CD14-positive monocyte (primary cell): ENCODE results near the gene GPR3. TPM values are rescaled to one million over a fixed set of nuclear protein-coding genes. Genes with fewer than 3 reads are reported as not detected.
A peak's percentile ranks its signal among the peaks of the same experiment; 100 is the strongest.

ENCODE experiments used
- DNase-seq, 3 donors: peaks; one replicate each; pipeline ENCODE4 v3.0.0-alpha.2; 2011 to 2022
- H2AFZ ChIP-seq: 2 replicates; pipeline ENCODE4 v1.6.0; 2012; ENCODE audit warnings: mild to moderate bottlenecking, low read depth, low read length, inconsistent platforms; ENCODE audit not compliant: insufficient read depth, poor library complexity, severe bottlenecking
- H3K27ac ChIP-seq, 2 donors: 1 replicate in 1 of 2; 2 replicates in 1 of 2; pipeline ENCODE4 v1.5.1; 2012 to 2013; ENCODE audit warnings: low read length in 2 of 2, control low read depth in 1 of 2, inconsistent platforms in 1 of 2, low read depth in 1 of 2, mild to moderate bottlenecking in 1 of 2
- H3K27me3 ChIP-seq, 2 donors: one replicate each; pipeline versions ENCODE4 v1.6.0 to v1.6.1; 2011 to 2013; ENCODE audit warnings: low read length in 2 of 2; ENCODE audit not compliant: control insufficient read depth in 2 of 2, insufficient read depth in 2 of 2
- H3K36me3 ChIP-seq, 2 donors: replicated peaks in 1 of 2; 1 replicate in 1 of 2; 2 replicates in 1 of 2; pipeline versions ENCODE4 v1.5.1 to v1.6.1; 2012 to 2013; ENCODE audit warnings: low read length in 2 of 2, control low read depth in 1 of 2, inconsistent platforms in 1 of 2, mild to moderate bottlenecking in 1 of 2; ENCODE audit not compliant: insufficient read depth in 2 of 2, control insufficient read depth in 1 of 2
- H3K4me1 ChIP-seq, 2 donors: 1 replicate in 1 of 2; 2 replicates in 1 of 2; pipeline versions ENCODE4 v1.5.1 to v1.6.1; 2012 to 2013; ENCODE audit warnings: low read length in 2 of 2, control low read depth in 1 of 2, inconsistent platforms in 1 of 2, mild to moderate bottlenecking in 1 of 2, moderate library complexity in 1 of 2; ENCODE audit not compliant: insufficient read depth in 2 of 2, control insufficient read depth in 1 of 2
- H3K4me2 ChIP-seq: replicated peaks from 2 replicates; pipeline ENCODE3; 2012; ENCODE audit warnings: low read length, moderate library complexity, mild to moderate bottlenecking; ENCODE audit not compliant: poor library complexity, severe bottlenecking; ENCODE audit errors: extremely low read depth
- H3K4me3 ChIP-seq, 3 experiments: fragments of 200-600 bp in 1 of 3; sonication (generic) in 1 of 3; replicated peaks in 1 of 3; 1 replicate in 2 of 3; 2 replicates in 1 of 3; pipeline ENCODE4 v1.5.1; 2011 to 2013; ENCODE audit warnings: low read length in 3 of 3, mild to moderate bottlenecking in 3 of 3, control low read depth in 2 of 3, low read depth in 2 of 3, inconsistent platforms in 1 of 3, moderate library complexity in 1 of 3
- H3K79me2 ChIP-seq: 2 replicates; pipeline ENCODE4 v1.6.0; 2012; ENCODE audit warnings: mild to moderate bottlenecking, control low read depth, inconsistent platforms, low read length, moderate library complexity; ENCODE audit not compliant: insufficient read depth
- H3K9ac ChIP-seq: 2 replicates; pipeline ENCODE4 v1.6.0; 2017; ENCODE audit warnings: low read length, mild to moderate bottlenecking; ENCODE audit not compliant: insufficient read depth, poor library complexity, severe bottlenecking
- H3K9me3 ChIP-seq, 2 donors: replicated peaks in 1 of 2; 1 replicate in 1 of 2; 2 replicates in 1 of 2; pipeline versions ENCODE4 v1.5.1 to v1.6.1; 2012 to 2013; ENCODE audit warnings: low read length in 2 of 2, control low read depth in 1 of 2; ENCODE audit not compliant: control insufficient read depth in 1 of 2, insufficient read depth in 1 of 2
- H4K20me1 ChIP-seq: 2 replicates; pipeline ENCODE4 v1.6.0; 2012; ENCODE audit warnings: mild to moderate bottlenecking, low read length, control low read depth, moderate library complexity; ENCODE audit not compliant: insufficient read depth
- H3K27ac Mint-ChIP-seq, 7 donors: one replicate each; pipeline ENCODE4 v1.8.0; 2020; ENCODE audit warnings: mild to moderate bottlenecking in 7 of 7, mixed read lengths in 7 of 7, moderate library complexity in 6 of 7, inconsistent platforms in 2 of 7
- H3K27me3 Mint-ChIP-seq, 3 donors: one replicate each; pipeline ENCODE4 v1.8.0; 2021 to 2022; ENCODE audit warnings: low read depth in 3 of 3, mild to moderate bottlenecking in 3 of 3, mixed read lengths in 3 of 3, moderate library complexity in 3 of 3, inconsistent platforms in 1 of 3
- H3K36me3 Mint-ChIP-seq, 2 donors: one replicate each; pipeline ENCODE4 v1.8.0; 2020; ENCODE audit warnings: mixed read lengths in 2 of 2, inconsistent platforms in 1 of 2, mild to moderate bottlenecking in 1 of 2
- H3K4me1 Mint-ChIP-seq: one replicate; pipeline ENCODE4 v1.8.0; 2020; ENCODE audit warnings: mild to moderate bottlenecking, mixed read lengths
- H3K4me3 Mint-ChIP-seq, 2 donors: one replicate each; pipeline ENCODE4 v1.8.0; 2020; ENCODE audit warnings: mild to moderate bottlenecking in 2 of 2, mixed read lengths in 2 of 2, moderate library complexity in 1 of 2
- H3K9me3 Mint-ChIP-seq, 7 donors: one replicate each; pipeline ENCODE4 v1.8.0; 2020 to 2022; ENCODE audit warnings: mixed read lengths in 7 of 7, mild to moderate bottlenecking in 6 of 7, moderate library complexity in 6 of 7, inconsistent platforms in 2 of 7
- CTCF ChIP-seq: fragments of 200-600 bp; IDR thresholded peaks from one replicate; pipeline ENCODE4 v1.8.0; 2022; ENCODE audit warnings: antibody characterized with exemption, mild to moderate bottlenecking
- WGBS: methylation state at CpG from one replicate; pipeline ENCODE4 v1.1.5; 2013; ENCODE audit warnings: missing lambda C conversion rate; ENCODE audit not compliant: insufficient coverage; 5-methylcytosine and 5-hydroxymethylcytosine counted together
- intact Hi-C, 2 donors: fragments of 100-400 bp; cut with micrococcal nuclease; formaldehyde crosslinking; loops; one replicate each; pipeline versions ENCODE4 v1.15.0 to v1.15.1; 2023
- polyA plus RNA-seq, 3 donors: library from polyadenylated mRNA; depleted of rRNA in 1 of 3; unstranded in 2 of 3; stranded (reverse) in 1 of 3; fragments of 300-500 nt in 2 of 3; fragments of >200 nt in 1 of 3; fragmentation: Illumina TruSeq in 2 of 3; gene quantifications; 1 replicate in 2 of 3; 2 replicates in 1 of 3; pipeline ENCODE4 v1.2.3, GENCODE V29; 2012 to 2021

The GPR3 gene
- polyA plus RNA-seq, 3 donors: 0.26 to 2.7 TPM; not detected in 1

GRCh38 chr1:27342778-27343638 is 49.4 kb upstream of the GPR3 start:
- peak overlapping the region; percentile 76 for H3K9ac ChIP-seq
- H4K20me1 ChIP-seq: no peaks in the 10 kb centered on the region
- peak overlapping the region; percentile 66 to 93 (median 81) for H3K27ac Mint-ChIP-seq
- H3K36me3 Mint-ChIP-seq: peaks cover 30 to 33% of the 10 kb centered on the region in 2 donors
- peak overlapping the region; percentile 80 to 89 for H3K27ac ChIP-seq
- H3K9me3 ChIP-seq: no peaks in the 10 kb centered on the region
- no peak for TF ChIP-seq CTCF
- peak overlapping the region; percentile 96 for H3K4me2 ChIP-seq
- peak overlapping the region; percentile 84 for H2AFZ ChIP-seq
- peaks cover 0 to 4% (median 0%) of the 10 kb centered on the region in 3 donors for H3K27me3 Mint-ChIP-seq
- peak overlapping the region; percentile 39 to 87 (median 52) for H3K4me3 ChIP-seq
- WGBS: 1% methylated on average over 28 of the region's 31 CpGs
- peaks cover 11 to 27% of the 10 kb centered on the region in 2 donors for H3K36me3 ChIP-seq
- no peaks in the 10 kb centered on the region for H3K27me3 ChIP-seq
- H3K4me3 Mint-ChIP-seq: peak overlapping the region; percentile 82 to 96
- H3K79me2 ChIP-seq: peaks cover 35% of the 10 kb centered on the region
- intact Hi-C loops: no loop called here
- H3K9me3 Mint-ChIP-seq: peaks cover 0 to 2% (median 0%) of the 10 kb centered on the region in 7 donors
- peaks cover 44 to 55% of the 10 kb centered on the region in 2 donors for H3K4me1 ChIP-seq
- peaks cover 57% of the 10 kb centered on the region for H3K4me1 Mint-ChIP-seq
- DNase-seq: peak; percentile 51 to 69 (median 69)

- H3K27me3 Mint-ChIP-seq: peaks cover 0 to 4% (median 0%) of the 10 kb centered on the region in 3 donors
- Histone ChIP-seq H4K20me1 (no peaks in the 10 kb centered on the region), H3K27me3 (no peaks in the 10 kb centered on the region), H3K4me2 (peak overlapping the region; percentile 96), H3K4me1 (peaks cover 44 to 55% of the 10 kb centered on the region in 2 donors), H3K36me3 (peaks cover 12 to 28% of the 10 kb centered on the region in 2 donors), H3K79me2 (peaks cover 35% of the 10 kb centered on the region), H3K27ac (peak overlapping the region; percentile 80 to 89), H3K4me3 (peak overlapping the region; percentile 39 to 87 (median 52)), H3K9me3 (no peaks in the 10 kb centered on the region), H2AFZ (peak overlapping the region; percentile 84), H3K9ac (peak overlapping the region; percentile 76)
- TF ChIP-seq CTCF: no peak
- intact Hi-C loops: no loop called here
- peak overlapping the region; percentile 82 to 96 for H3K4me3 Mint-ChIP-seq
- peaks cover 0 to 2% (median 0%) of the 10 kb centered on the region in 7 donors for H3K9me3 Mint-ChIP-seq
- 58% methylated on average over 2 of the region's 5 CpGs for WGBS
- peak overlapping the region; percentile 41 to 93 (median 80) for H3K27ac Mint-ChIP-seq
- peaks cover 28 to 31% of the 10 kb centered on the region in 2 donors for H3K36me3 Mint-ChIP-seq
- H3K4me1 Mint-ChIP-seq: peaks cover 57% of the 10 kb centered on the region
- no peak for DNase-seq
Observed at GRCh38 chr1:27343639-27344025, 48.8 kb upstream of the GPR3 start.
